GM19395 (cell line): Measurements from ENCODE around the gene ZRANB3.
"Not testable (repeated sequence)": the region's sequence is repeated elsewhere in the genome, so short reads cannot be mapped to it uniquely, and the experiment has no call there.

Source experiments
- ATAC-seq: cut with Tn5 transposase; IDR thresholded peaks from one replicate; pipeline ENCODE4 v1.9.1; 2021; ENCODE audit warnings: mild to moderate bottlenecking, moderate library complexity; ENCODE audit not compliant: unreplicated experiment

Gene ZRANB3

GRCh38 chr2:135093193-135093592 is 437.8 kb downstream of the ZRANB3 start:
- no peak for ATAC-seq

GRCh38 chr2:135091681-135092080 is 439.3 kb downstream of the ZRANB3 start:
- no peak for ATAC-seq

- ATAC-seq: not testable (repeated sequence)
Measured at GRCh38 chr2:135089597-135089996, 441.4 kb downstream of the ZRANB3 start.
